DOHH2 (cell line): ENCODE measurements around the gene DTX3L.

Experiments used
- EZH2phosphoT487 ChIP-seq: fragments of 200-600 bp; sonication (generic); IDR thresholded peaks from 2 replicates; pipeline ENCODE4 v1.6.1; 2017; ENCODE audit warnings: borderline replicate concordance, mild to moderate bottlenecking, antibody characterized with exemption, low read length, moderate library complexity, mixed read lengths
- TF ChIP-seq, protein P1 (sequence below): fragments of 200-600 bp; sonication (generic); IDR thresholded peaks from one replicate; pipeline ENCODE4 v1.5.1; 2014; ENCODE audit warnings: antibody characterized with exemption, mild to moderate bottlenecking, low read depth, low read length; ENCODE audit not compliant: poor library complexity, severe bottlenecking

DNA sequence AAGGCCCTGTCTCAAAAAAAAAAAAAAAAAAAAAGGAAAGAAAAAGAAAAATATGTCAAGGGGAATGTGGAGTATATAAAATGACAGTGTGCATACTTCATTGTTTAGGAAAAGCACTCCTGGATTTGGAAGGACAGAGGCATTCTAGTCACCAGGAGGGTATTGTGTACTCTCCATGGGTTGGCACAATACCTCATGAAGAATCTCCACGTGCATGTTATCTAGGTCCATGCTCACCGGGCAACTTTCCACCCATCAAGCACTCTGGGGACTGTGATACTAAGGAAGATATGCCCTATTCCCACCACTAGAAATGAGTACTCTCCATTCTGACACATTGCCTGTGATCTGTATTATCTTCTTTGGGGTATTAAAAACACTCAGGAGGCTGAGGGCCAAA lies 34.0 kb upstream of the DTX3L start:
- TF ChIP-seq, protein P1, sequence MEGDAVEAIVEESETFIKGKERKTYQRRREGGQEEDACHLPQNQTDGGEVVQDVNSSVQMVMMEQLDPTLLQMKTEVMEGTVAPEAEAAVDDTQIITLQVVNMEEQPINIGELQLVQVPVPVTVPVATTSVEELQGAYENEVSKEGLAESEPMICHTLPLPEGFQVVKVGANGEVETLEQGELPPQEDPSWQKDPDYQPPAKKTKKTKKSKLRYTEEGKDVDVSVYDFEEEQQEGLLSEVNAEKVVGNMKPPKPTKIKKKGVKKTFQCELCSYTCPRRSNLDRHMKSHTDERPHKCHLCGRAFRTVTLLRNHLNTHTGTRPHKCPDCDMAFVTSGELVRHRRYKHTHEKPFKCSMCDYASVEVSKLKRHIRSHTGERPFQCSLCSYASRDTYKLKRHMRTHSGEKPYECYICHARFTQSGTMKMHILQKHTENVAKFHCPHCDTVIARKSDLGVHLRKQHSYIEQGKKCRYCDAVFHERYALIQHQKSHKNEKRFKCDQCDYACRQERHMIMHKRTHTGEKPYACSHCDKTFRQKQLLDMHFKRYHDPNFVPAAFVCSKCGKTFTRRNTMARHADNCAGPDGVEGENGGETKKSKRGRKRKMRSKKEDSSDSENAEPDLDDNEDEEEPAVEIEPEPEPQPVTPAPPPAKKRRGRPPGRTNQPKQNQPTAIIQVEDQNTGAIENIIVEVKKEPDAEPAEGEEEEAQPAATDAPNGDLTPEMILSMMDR: no peak
- TF ChIP-seq EZH2phosphoT487: no peak
